Embryonic facial prominence (tissue), 1 donor: ENCODE measurements around the gene SLC28A1.
"Not testable (repeated sequence)": the region's sequence is repeated elsewhere in the genome, so short reads cannot be mapped to it uniquely, and the experiment has no call there.

Source experiments
- DNase-seq: peaks from one replicate; pipeline ENCODE4 v3.0.0-alpha.2; 2016; ENCODE audit errors: extremely low spot score

Gene SLC28A1

GRCh38 chr15:84883916-84884781 is at the start of gene SLC28A1:
SLC28A1 (plus strand) TSS chr15:84884662; CDS start chr15:84887761, 3,099 bp downstream.
- no peak for DNase-seq

GRCh38 chr15:84834969-84835368 is 49.5 kb upstream of the SLC28A1 start:
- no peak for DNase-seq

GRCh38 chr15:84835661-84836337 is 48.7 kb upstream of the SLC28A1 start:
- no peak for DNase-seq

GRCh38 chr15:84836844-84837243 is 47.6 kb upstream of the SLC28A1 start:
- DNase-seq, result no peak

GRCh38 chr15:84839714-84840113 is 44.7 kb upstream of the SLC28A1 start:
- DNase-seq, result no peak

- DNase-seq, result no peak
These were observed 44.2 kb upstream of the SLC28A1 start for GRCh38 chr15:84840255-84840654.

- no peak for DNase-seq
These were observed 43.6 kb upstream of the SLC28A1 start for GRCh38 chr15:84840741-84841429.

- no peak for DNase-seq
These were observed 41.7 kb upstream of the SLC28A1 start for GRCh38 chr15:84842781-84843180.

GRCh38 chr15:84844964-84845363 is 39.5 kb upstream of the SLC28A1 start:
- no peak for DNase-seq

GRCh38 chr15:84845631-84846030 is 38.8 kb upstream of the SLC28A1 start:
- not testable (repeated sequence) for DNase-seq

- DNase-seq, result no peak
These were observed 38.2 kb upstream of the SLC28A1 start for GRCh38 chr15:84846269-84846668.

GRCh38 chr15:84847382-84847781 is 37.1 kb upstream of the SLC28A1 start:
- no peak for DNase-seq

GRCh38 chr15:84852212-84852611 is 32.2 kb upstream of the SLC28A1 start:
- no peak for DNase-seq

- DNase-seq, result no peak
These were observed 29.3 kb upstream of the SLC28A1 start for GRCh38 chr15:84855136-84855535.

- DNase-seq, result no peak
These were observed 28.7 kb upstream of the SLC28A1 start for GRCh38 chr15:84855765-84856164.

- no peak for DNase-seq
These were observed 27.6 kb upstream of the SLC28A1 start for GRCh38 chr15:84856731-84857417.

- no peak for DNase-seq
These were observed 27.0 kb upstream of the SLC28A1 start for GRCh38 chr15:84857418-84858004.

- DNase-seq, result no peak
These were observed 26.2 kb upstream of the SLC28A1 start for GRCh38 chr15:84858231-84858630.

GRCh38 chr15:84859144-84859543 is 25.3 kb upstream of the SLC28A1 start:
- DNase-seq, result no peak

- DNase-seq, result no peak
These were observed 24.8 kb upstream of the SLC28A1 start for GRCh38 chr15:84859651-84860050.

- DNase-seq, result no peak
These were observed 22.7 kb upstream of the SLC28A1 start for GRCh38 chr15:84861781-84862180.
